H9 (cell line): ENCODE results near the gene DPYD. TPM values are rescaled to one million over a fixed set of nuclear protein-coding genes. Genes with fewer than 3 reads are reported as not detected.
A peak's percentile ranks its signal among the peaks of the same experiment; 100 is the strongest.

Experiments
- DNase-seq: peaks from one replicate; pipeline ENCODE4 v3.0.0-alpha.2; 2017
- H2AFZ ChIP-seq: one replicate; pipeline ENCODE4 v1.6.1; 2013; ENCODE audit warnings: mild to moderate bottlenecking, low read length, control low read depth, moderate library complexity
- H2AK5ac ChIP-seq: 2 replicates; pipeline ENCODE4 v1.6.1; 2013; ENCODE audit warnings: low read length, control low read depth, mixed read lengths; ENCODE audit not compliant: insufficient read length
- H2BK120ac ChIP-seq: one replicate; pipeline ENCODE4 v1.6.1; 2013; ENCODE audit warnings: low read depth, mild to moderate bottlenecking, low read length, control low read depth, inconsistent platforms; ENCODE audit not compliant: poor library complexity, severe bottlenecking
- H2BK12ac ChIP-seq: 2 replicates; pipeline ENCODE4 v1.6.1; 2013; ENCODE audit warnings: low read length, control low read depth, mixed read lengths, low read depth; ENCODE audit not compliant: insufficient read length
- H2BK15ac ChIP-seq: 2 replicates; pipeline ENCODE4 v1.6.1; 2013; ENCODE audit warnings: low read depth, low read length, control low read depth
- H2BK20ac ChIP-seq: one replicate; pipeline ENCODE4 v1.6.1; 2013; ENCODE audit warnings: low read depth, mild to moderate bottlenecking, low read length, control low read depth, inconsistent platforms; ENCODE audit not compliant: poor library complexity, severe bottlenecking
- H2BK5ac ChIP-seq: 2 replicates; pipeline ENCODE4 v1.6.1; 2013; ENCODE audit warnings: low read length, control low read depth, mixed read lengths; ENCODE audit not compliant: insufficient read length
- H3K14ac ChIP-seq: 2 replicates; pipeline ENCODE4 v1.6.1; 2013; ENCODE audit warnings: low read length, control low read depth; ENCODE audit not compliant: insufficient read depth
- H3K18ac ChIP-seq: 2 replicates; pipeline ENCODE4 v1.6.1; 2013; ENCODE audit warnings: low read depth, mild to moderate bottlenecking, mixed read lengths, low read length, control low read depth; ENCODE audit not compliant: insufficient read length
- H3K23ac ChIP-seq: 2 replicates; pipeline ENCODE4 v1.6.1; 2013; ENCODE audit warnings: low read length, control low read depth, mixed read lengths, low read depth; ENCODE audit not compliant: insufficient read length
- H3K23me2 ChIP-seq: 2 replicates; pipeline ENCODE4 v1.6.1; 2013; ENCODE audit warnings: low read depth, mild to moderate bottlenecking, mixed read lengths, low read length, control low read depth; ENCODE audit not compliant: insufficient read length, poor library complexity, severe bottlenecking
- H3K27ac ChIP-seq: 2 replicates; pipeline ENCODE4 v1.5.1; 2013; ENCODE audit warnings: low read length, control low read depth, mixed read lengths, low read depth; ENCODE audit not compliant: insufficient read length
- H3K27me3 ChIP-seq: 2 replicates; pipeline ENCODE4 v1.6.1; 2013; ENCODE audit warnings: low read length, control low read depth, inconsistent platforms; ENCODE audit not compliant: insufficient read depth
- H3K4ac ChIP-seq: 2 replicates; pipeline ENCODE4 v1.6.1; 2013; ENCODE audit warnings: low read depth, mild to moderate bottlenecking, control low read depth, inconsistent platforms, low read length, moderate library complexity
- H3K4me1 ChIP-seq: 2 replicates; pipeline ENCODE4 v1.6.1; 2013; ENCODE audit warnings: low read length, control low read depth, inconsistent platforms; ENCODE audit not compliant: insufficient read depth
- H3K4me2 ChIP-seq: 2 replicates; pipeline ENCODE4 v1.6.1; 2013; ENCODE audit warnings: low read length, control low read depth, mixed read lengths; ENCODE audit not compliant: insufficient read length, insufficient read depth
- H3K56ac ChIP-seq: 2 replicates; pipeline ENCODE4 v1.6.1; 2013; ENCODE audit warnings: low read depth, mild to moderate bottlenecking, mixed read lengths, low read length, control low read depth; ENCODE audit not compliant: insufficient read length
- H3K79me1 ChIP-seq: 2 replicates; pipeline ENCODE4 v1.6.1; 2013; ENCODE audit warnings: low read depth, mild to moderate bottlenecking, moderate library complexity, low read length, control low read depth, inconsistent platforms; ENCODE audit not compliant: insufficient read depth, poor library complexity, severe bottlenecking
- H3K79me2 ChIP-seq: 2 replicates; pipeline ENCODE4 v1.6.1; 2013; ENCODE audit warnings: low read length, control low read depth, inconsistent platforms; ENCODE audit not compliant: insufficient read depth
- H3K9ac ChIP-seq: 2 replicates; pipeline ENCODE4 v1.6.1; 2013; ENCODE audit warnings: low read length, control low read depth, mixed read lengths; ENCODE audit not compliant: insufficient read length; ENCODE audit errors: extremely low read depth
- H3K9me3 ChIP-seq: one replicate; pipeline ENCODE4 v1.6.1; 2013; ENCODE audit warnings: low read depth, low read length, inconsistent platforms; ENCODE audit not compliant: control insufficient read depth
- H3T11ph ChIP-seq: one replicate; pipeline ENCODE4 v1.6.1; 2013; ENCODE audit warnings: mild to moderate bottlenecking, low read length, control low read depth, inconsistent platforms
- H4K20me1 ChIP-seq: one replicate; pipeline ENCODE4 v1.6.1; 2013; ENCODE audit not compliant: control insufficient read depth, insufficient read length, insufficient read depth
- H4K5ac ChIP-seq: 2 replicates; pipeline ENCODE4 v1.6.1; 2013; ENCODE audit warnings: low read depth, mild to moderate bottlenecking, mixed read lengths, low read length, control low read depth; ENCODE audit not compliant: insufficient read length
- H4K8ac ChIP-seq: replicated peaks from 2 replicates; pipeline ENCODE4 v1.6.1; 2013; ENCODE audit warnings: low read length, control low read depth, mixed read lengths, low read depth; ENCODE audit not compliant: insufficient read length
- H4K91ac ChIP-seq: 2 replicates; pipeline ENCODE4 v1.6.1; 2013; ENCODE audit warnings: low read depth, mild to moderate bottlenecking, moderate library complexity, mixed read lengths, low read length, control low read depth; ENCODE audit not compliant: insufficient read length
- H3K27ac Mint-ChIP-seq, 3 experiments: 2 replicates in 2 of 3; 3 replicates in 1 of 3; pipeline ENCODE4 v1.8.0; 2020 to 2021; ENCODE audit warnings: mixed read lengths in 3 of 3, mild to moderate bottlenecking in 1 of 3, moderate library complexity in 1 of 3
- H3K27me3 Mint-ChIP-seq: 2 replicates; pipeline ENCODE4 v1.8.0; 2021; ENCODE audit warnings: low read depth, mild to moderate bottlenecking, moderate library complexity, mixed read lengths
- H3K36me3 Mint-ChIP-seq, 3 experiments: 2 replicates in 2 of 3; 3 replicates in 1 of 3; pipeline ENCODE4 v1.8.0; 2020 to 2021; ENCODE audit warnings: low read depth in 3 of 3, mixed read lengths in 3 of 3; ENCODE audit not compliant: insufficient read depth in 1 of 3
- H3K4me1 Mint-ChIP-seq, 2 experiments: 2 replicates each; pipeline ENCODE4 v1.8.0; 2020; ENCODE audit warnings: mixed read lengths in 2 of 2
- H3K4me3 Mint-ChIP-seq, 2 experiments: 2 replicates in 1 of 2; 3 replicates in 1 of 2; pipeline ENCODE4 v1.8.0; 2020 to 2021; ENCODE audit warnings: mild to moderate bottlenecking in 2 of 2, mixed read lengths in 2 of 2, moderate library complexity in 1 of 2
- H3K9me3 Mint-ChIP-seq, 2 experiments: 2 replicates in 1 of 2; 3 replicates in 1 of 2; pipeline ENCODE4 v1.8.0; 2020; ENCODE audit warnings: mild to moderate bottlenecking in 2 of 2, mixed read lengths in 2 of 2, moderate library complexity in 1 of 2
- CTCF ChIP-seq: fragments of 200-600 bp; sonication (generic); conservative IDR thresholded peaks from 3 replicates; pipeline ENCODE4 v1.8.0; 2021; ENCODE audit warnings: antibody characterized with exemption, mild to moderate bottlenecking
- WGBS: extraction: QIAGEN DNeasy Blood & Tissue Kit; methylation state at CpG from one replicate; pipeline ENCODE4 v1.1.7; 2013; ENCODE audit warnings: missing lambda C conversion rate, low lambda C conversion rate, mixed read lengths; ENCODE audit not compliant: insufficient read length; ENCODE audit errors: extremely low coverage; 5-methylcytosine and 5-hydroxymethylcytosine counted together
- total RNA-seq: library from RNA; stranded (reverse); gene quantifications from 2 replicates; pipeline ENCODE4 v1.2.1, GENCODE V29; 2021

DPYD gene
- total RNA-seq, 1 experiment from 2014 or later = 0.37 TPM

GRCh38 chr1:97204468-97204867 lies 716.4 kb downstream of the DPYD start:
- no peak overlapping the region for H4K5ac ChIP-seq
- no peak overlapping the region for H3K56ac ChIP-seq
- no peak overlapping the region for H2BK12ac ChIP-seq
- H2BK20ac ChIP-seq = no peak overlapping the region
- H3K23me2 ChIP-seq = no peaks in the 10 kb centered on the region
- no peak overlapping the region for H3K27ac ChIP-seq
- no peak overlapping the region for H3K23ac ChIP-seq
- H3K27ac Mint-ChIP-seq = peak overlapping the region in 1 of 3 experiments; percentile 32; a peak in 1 of 7 replicates
- H3K36me3 Mint-ChIP-seq = no peaks in the 10 kb centered on the region
- no peaks in the 10 kb centered on the region for H3K79me1 ChIP-seq
- DNase-seq = no peak
- H3K9me3 Mint-ChIP-seq = no peaks in the 10 kb centered on the region
- H3K14ac ChIP-seq = no peak overlapping the region
- H3K4me1 Mint-ChIP-seq = peaks cover 10 to 11% of the 10 kb centered on the region in 2 experiments
- no peak overlapping the region for H2BK5ac ChIP-seq
- no peaks in the 10 kb centered on the region for H3K9me3 ChIP-seq
- no peak overlapping the region for H3K4me3 Mint-ChIP-seq
- no peak overlapping the region for H3T11ph ChIP-seq
- H3K4me1 ChIP-seq = 0 out of 2 replicates have a peak, but pooled peaks cover 2% of the 10 kb centered on the region
- TF ChIP-seq CTCF = no peak
- no peaks in the 10 kb centered on the region for H3K79me2 ChIP-seq
- H2BK120ac ChIP-seq = no peak overlapping the region
- no peaks in the 10 kb centered on the region for H3K27me3 ChIP-seq
- H4K20me1 ChIP-seq = no peaks in the 10 kb centered on the region
- no peak overlapping the region for H2BK15ac ChIP-seq
- no peak overlapping the region for H4K91ac ChIP-seq
- no peak overlapping the region for H3K4me2 ChIP-seq
- no peaks in the 10 kb centered on the region for H3K27me3 Mint-ChIP-seq
- no peak overlapping the region for H2AFZ ChIP-seq
- H3K4ac ChIP-seq = no peak overlapping the region
- H3K9ac ChIP-seq = no peak overlapping the region
- no peak overlapping the region for H2AK5ac ChIP-seq
- no peak overlapping the region for H4K8ac ChIP-seq
- no peak overlapping the region for H3K18ac ChIP-seq
- no CpG with 5 or more reads among the region's 1 CpG for WGBS
